Activated naive CD4-positive, alpha-beta T cell treated with anti-CD3 and anti-CD28 coated beads, Interleukin-2, amount 50 U/mL, for 72 hours (primary cell): ENCODE results near the gene KCNK1. TPM values are rescaled to one million over a fixed set of nuclear protein-coding genes. Genes with fewer than 3 reads are reported as not detected.

Source experiments
- ATAC-seq, 2 donors: fragments of 150-1000 bp; cut with Tn5 transposase; 2 replicates each; pipeline ENCODE4 v1.10.0; 2021; ENCODE audit warnings: mild to moderate bottlenecking in 2 of 2, moderate library complexity in 2 of 2
- DNase-seq, 2 donors: peaks; one replicate each; pipeline ENCODE4 v3.0.0; 2021 to 2022; ENCODE audit warnings: low spot score in 2 of 2
- H3K27ac Mint-ChIP-seq, 2 donors: one replicate each; pipeline ENCODE4 v1.8.0; 2022; ENCODE audit warnings: mild to moderate bottlenecking in 2 of 2, mixed read lengths in 2 of 2
- H3K36me3 Mint-ChIP-seq, 2 donors: one replicate each; pipeline ENCODE4 v1.8.0; 2022; ENCODE audit warnings: mixed read lengths in 2 of 2
- H3K9me3 Mint-ChIP-seq, 2 donors: one replicate each; pipeline ENCODE4 v1.8.0; 2022; ENCODE audit warnings: mixed read lengths in 2 of 2
- total RNA-seq, 2 donors: library from RNA; stranded (reverse); gene quantifications; one replicate each; pipeline ENCODE4 v1.2.3, GENCODE V29; 2022

KCNK1 gene
- total RNA-seq, 2 donors from 2014 or later = 0.78 TPM; not detected in 1

DNA sequence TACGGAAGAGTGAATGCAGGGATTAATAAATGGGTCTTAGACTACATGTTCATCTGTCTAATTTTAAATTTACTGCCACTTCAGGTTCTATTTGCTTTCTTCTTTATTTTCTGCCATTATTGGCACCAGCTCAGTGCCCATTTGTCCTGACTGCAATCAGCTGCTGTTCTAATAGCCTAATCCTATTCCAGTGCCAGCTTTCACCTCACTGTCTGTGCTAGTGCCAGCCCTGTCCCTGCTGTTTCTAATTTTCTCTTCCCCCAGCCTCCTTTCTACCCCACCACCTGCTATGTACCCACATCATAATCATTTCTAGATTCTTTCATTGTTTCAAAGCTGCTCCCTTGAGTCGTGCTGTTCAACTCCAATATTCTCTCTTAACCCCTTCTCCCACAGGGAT lies 86.4 kb downstream of the KCNK1 start:
- DNase-seq (no peak), ATAC-seq (no peak)
- Mint-ChIP-seq H3K27ac (no peak overlapping the region), H3K36me3 (no peaks in the 10 kb centered on the region), H3K9me3 (peaks cover 0 to 5% of the 10 kb centered on the region in 2 donors)

DNA sequence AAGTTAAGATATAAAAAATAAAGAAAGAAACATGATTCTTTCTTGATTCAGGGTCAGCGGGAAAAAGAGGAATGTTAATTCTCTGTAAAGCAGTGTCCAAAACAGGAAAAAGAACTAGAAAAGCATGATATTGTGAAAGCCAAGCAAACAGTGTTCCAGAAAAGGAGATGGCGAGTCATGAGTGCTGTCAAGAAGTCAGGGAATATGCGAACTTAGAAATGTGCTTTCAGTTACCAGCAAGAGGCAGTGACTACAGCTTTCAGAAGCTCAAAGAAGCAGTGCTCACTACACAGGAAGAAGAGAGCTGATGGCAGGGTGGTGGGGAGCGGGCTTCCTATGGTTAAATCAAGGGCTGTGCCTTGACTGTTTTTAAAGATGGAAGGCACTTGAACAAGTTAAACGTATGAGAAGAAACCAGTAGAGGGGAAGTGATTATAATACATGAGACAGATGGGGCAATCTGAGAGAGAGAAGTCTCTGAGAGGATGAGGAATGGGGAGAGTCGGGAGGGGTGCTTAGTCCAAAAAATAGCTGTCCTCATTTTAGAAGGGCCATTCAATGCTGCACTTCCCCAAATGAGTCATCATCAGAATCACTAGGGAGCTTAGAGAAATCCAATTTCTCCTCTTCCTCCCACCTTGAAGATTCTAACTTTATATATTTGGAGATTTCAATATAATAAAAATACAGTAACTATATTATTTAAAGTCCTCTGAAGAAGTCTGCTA lies 90.4 kb downstream of the KCNK1 start:
- no peak for DNase-seq
- ATAC-seq = no peak
- no peak overlapping the region for H3K27ac Mint-ChIP-seq
- H3K9me3 Mint-ChIP-seq = peaks cover 0 to 5% of the 10 kb centered on the region in 2 donors
- no peaks in the 10 kb centered on the region for H3K36me3 Mint-ChIP-seq

DNA sequence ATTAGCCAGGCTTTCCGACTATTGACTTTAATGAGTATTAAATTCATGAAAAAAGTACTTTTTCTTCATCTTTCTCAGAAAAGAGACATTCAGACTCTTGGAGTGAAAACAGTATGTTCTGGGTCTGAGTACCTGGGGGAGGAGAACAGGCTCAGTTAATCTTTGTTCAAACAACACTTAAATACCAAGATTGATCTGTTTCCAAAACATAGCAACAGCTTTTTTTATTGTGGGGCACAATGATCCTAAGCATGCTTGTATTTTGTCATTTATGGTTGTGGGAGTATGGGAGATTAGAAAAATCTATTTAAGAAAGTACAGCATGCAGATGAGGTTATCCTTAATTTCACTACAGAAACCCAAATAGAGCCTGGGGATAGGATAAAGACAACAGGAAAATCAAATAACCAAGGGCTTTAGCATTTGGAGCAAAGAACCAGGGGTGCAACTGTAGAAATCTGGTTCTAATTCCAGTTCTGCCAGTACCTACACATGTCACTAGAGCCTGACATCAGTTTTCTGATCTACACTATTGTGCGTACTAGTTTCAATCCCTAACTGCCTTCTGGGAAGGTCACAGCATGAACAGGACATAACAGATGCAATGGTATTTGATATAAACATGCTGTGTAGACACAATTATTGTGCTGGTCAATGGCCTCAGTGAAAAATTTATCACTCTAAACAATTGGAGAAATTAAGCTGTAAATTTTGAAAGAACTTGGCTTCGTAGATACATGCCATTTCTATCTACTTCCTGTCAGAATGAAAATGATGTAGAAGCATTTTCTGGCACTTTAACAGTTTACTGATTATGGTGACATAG lies 91.2 kb downstream of the KCNK1 start:
- DNase-seq (no peak), ATAC-seq (no peak)
- Mint-ChIP-seq H3K9me3 (peaks cover 0 to 5% of the 10 kb centered on the region in 2 donors), H3K36me3 (no peaks in the 10 kb centered on the region), H3K27ac (no peak overlapping the region)

DNA sequence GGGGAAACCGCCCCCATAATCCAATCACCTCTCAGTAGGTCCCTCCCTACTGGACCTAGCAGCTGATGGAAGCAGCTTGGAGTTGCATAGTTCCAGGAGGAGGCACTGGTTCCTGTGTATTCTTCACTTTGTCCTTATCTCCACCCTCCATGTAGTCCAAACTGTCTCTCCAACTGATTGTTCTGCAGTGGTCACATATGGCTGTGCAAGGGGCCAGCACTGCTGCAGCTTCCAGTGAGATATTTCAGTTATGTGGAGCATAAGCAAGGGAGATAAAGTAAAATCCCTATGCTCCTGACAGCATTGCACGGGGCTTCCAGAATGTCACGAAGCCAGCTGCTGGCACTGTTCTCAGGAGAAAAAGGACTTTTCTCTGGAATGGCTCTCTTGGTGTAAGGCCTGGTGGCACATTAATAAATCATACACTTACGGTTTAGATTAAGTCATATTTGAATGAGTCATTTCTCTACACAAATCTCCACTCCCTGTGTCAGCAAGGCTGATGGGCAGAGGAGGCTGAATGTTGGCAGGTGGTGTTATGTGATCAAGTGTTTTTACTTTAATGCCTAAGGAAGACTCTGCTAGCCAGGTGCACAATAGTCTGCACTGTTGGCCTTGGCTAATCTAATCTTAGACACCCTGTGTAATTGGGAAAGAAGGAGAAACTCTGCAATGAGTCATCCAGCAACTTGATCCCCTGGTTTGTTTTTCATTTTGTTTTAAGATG lies 93.4 kb downstream of the KCNK1 start:
- ATAC-seq (no peak), DNase-seq (no peak)
- H3K27ac Mint-ChIP-seq = no peak overlapping the region
- peaks cover under 1 to 5% of the 10 kb centered on the region in 2 donors for H3K9me3 Mint-ChIP-seq
- H3K36me3 Mint-ChIP-seq = no peaks in the 10 kb centered on the region

DNA sequence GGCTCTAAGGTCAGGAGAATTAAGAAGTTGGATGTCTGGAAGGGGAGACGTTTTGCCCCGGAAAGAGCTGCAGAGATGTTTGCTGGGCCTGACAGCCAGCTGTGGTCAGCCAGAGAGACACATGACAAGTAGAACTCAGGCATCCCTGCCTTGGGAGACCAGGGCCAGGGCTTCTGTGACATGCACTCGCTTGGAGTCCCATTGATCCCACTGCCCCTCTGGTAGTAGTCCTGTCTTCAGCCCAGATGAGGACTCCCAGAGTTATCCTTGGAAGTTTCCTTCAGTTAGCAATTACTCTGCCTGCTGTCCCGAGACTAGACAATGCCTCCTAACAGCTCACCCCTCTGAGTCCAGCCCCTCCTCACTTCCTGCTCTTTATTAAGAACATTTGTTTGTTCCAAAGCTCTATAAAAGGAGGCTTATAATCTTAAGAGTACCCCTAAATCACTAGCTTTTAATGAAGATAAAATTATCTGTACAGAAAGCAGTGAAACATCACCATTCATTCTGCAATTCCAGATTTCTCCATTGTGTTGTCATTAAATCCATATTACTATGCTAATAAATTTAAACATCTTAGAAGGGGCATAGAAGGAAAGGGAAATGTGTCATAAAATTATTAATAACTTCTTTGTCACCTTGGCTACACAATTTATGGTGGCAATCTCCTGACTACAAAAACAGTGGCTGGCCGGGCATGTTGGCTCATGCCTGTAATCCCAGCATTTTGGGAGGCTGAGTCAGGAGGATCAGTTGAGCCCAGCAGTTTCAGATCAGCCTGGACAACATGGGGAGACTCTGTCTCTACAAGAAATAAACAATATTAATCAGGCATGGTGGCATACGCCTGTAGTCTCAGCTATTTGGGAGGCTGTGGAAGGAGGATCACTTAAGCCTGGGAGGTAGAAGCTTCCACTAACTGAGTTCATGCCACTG lies 94.2 kb downstream of the KCNK1 start:
- no peak overlapping the region for H3K27ac Mint-ChIP-seq
- no peaks in the 10 kb centered on the region for H3K36me3 Mint-ChIP-seq
- no peak for ATAC-seq
- no peak for DNase-seq
- H3K9me3 Mint-ChIP-seq = peaks cover 5% of the 10 kb centered on the region in 2 donors

DNA sequence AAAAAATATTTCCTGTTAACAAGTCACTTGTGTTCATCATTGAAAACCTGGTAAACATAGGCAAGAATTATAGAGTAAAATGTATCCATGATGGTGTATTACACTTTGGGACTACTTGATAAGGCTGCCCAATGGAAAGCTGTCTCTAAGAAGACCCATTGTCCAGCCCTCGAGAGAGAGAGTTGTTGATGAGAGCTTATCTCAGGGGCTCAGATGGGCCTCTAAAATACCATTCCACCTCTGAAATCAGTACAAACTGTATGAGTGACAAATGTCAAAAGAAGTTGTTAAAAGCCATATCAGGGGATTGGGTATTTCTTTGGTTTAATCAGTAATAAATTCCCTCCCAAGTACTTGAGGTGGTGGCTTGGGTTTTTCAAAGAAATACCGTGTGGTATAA lies 96.1 kb downstream of the KCNK1 start:
- H3K27ac Mint-ChIP-seq = no peak overlapping the region
- no peaks in the 10 kb centered on the region for H3K36me3 Mint-ChIP-seq
- H3K9me3 Mint-ChIP-seq = peaks cover 5 to 11% of the 10 kb centered on the region in 2 donors
- no peak for ATAC-seq
- DNase-seq = no peak

DNA sequence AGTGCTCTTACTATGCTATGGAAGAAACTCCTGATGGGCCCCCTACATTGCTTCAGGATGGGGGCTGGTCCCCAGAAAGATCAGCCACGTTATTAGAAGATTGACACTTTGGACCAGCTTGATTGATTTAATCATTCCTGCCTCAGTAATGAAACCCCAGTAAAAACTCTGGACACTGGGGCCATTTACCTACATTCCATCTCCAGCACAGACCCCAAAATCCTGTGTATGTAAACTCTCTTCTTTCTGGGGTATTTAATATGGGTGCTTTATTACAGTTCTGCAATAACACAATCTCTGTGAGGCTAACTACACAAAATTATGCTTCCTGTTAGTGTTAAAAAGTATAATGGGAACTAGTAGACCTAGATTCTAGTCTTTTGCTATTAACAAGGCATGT lies 96.6 kb downstream of the KCNK1 start:
- DNase-seq (no peak), ATAC-seq (no peak)
- H3K9me3 Mint-ChIP-seq = peaks cover 5 to 11% of the 10 kb centered on the region in 2 donors
- no peaks in the 10 kb centered on the region for H3K36me3 Mint-ChIP-seq
- no peak overlapping the region for H3K27ac Mint-ChIP-seq

DNA sequence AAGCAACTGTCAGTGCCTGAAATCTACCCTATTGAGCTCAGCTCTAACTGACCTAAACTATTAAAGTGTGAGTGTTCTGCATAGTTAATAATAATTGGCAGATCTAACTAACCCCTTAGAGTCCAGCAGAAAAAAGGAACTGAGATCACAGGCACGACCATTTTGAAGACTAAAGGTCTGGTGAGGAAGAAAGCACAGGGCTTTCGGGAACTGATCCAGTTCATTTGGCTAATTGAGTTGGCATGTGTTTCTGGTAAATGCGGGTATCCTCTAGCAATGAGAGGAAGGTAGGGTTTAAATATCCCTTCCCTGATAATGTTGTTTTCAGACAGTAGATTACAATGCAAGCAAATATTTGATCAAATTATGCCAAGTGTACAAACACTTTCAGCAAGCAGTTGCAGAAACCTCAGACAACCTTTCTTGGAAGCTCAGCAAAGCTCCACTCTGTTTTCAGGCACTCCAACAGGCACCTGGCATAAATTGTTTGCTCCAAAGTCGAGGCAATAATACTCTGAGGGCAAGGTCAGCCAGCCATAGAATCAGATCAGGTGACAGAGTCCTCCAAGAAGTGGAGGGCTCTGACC lies 100.8 kb downstream of the KCNK1 start:
- H3K36me3 Mint-ChIP-seq = no peaks in the 10 kb centered on the region
- no peak for DNase-seq
- no peak overlapping the region for H3K27ac Mint-ChIP-seq
- no peak for ATAC-seq
- H3K9me3 Mint-ChIP-seq = peaks cover 0 to 11% of the 10 kb centered on the region in 2 donors

DNA sequence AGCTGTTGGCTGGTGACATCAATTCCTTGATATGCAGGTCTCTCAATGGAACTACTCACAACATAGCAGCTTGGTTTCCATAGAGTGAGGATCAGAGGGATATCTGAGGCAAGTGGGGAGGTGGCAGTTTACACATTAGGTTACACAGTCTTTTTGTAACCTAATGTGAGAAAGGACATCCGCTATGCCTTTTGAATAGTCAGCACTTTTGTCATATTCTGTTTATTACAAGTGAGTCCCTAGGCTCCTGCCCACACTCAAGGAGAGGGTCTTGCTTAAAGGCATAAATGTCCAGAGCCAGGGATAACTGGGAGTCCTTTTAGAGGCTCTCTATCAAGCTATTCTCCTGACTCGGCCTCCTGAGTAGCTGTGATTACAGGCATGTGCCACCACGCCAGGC lies 104.2 kb downstream of the KCNK1 start:
- Mint-ChIP-seq H3K9me3 (peaks cover 0 to 7% of the 10 kb centered on the region in 2 donors), H3K36me3 (no peaks in the 10 kb centered on the region), H3K27ac (no peak overlapping the region)
- no peak for DNase-seq
- no peak for ATAC-seq

DNA sequence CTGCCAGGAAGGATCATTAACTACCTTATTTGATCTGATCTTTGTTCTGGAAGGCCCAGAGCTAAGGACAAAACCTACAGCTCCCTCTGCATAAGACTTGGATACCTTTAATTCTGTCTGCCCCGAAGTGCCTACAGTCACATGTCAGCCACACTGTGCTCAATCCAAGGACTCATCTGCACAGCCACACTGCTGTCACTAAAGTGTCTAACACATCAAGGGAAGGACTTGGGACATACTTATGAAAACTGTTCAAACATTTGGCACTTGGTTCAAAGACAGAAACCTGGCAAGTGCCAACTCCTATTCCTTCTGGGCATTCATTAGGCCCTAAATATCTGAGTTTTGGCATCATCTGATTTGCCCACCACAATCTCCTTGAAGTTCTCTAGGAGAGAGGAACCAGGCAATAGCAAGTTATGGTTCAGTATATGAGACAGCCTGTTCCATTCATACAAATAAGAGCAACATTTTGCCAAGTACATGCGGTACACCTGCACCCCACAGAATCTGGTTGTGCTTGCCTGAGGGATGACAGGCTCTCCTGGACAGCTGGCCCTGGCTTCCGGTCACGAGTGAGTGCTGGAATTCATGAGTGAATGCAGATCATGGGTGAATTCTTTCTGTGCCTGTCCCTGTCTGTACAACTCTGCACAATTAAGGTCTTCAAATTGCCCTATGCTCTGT lies 105.9 kb downstream of the KCNK1 start:
- no peak for ATAC-seq
- no peak overlapping the region for H3K27ac Mint-ChIP-seq
- no peaks in the 10 kb centered on the region for H3K36me3 Mint-ChIP-seq
- H3K9me3 Mint-ChIP-seq = no peaks in the 10 kb centered on the region
- no peak for DNase-seq

DNA sequence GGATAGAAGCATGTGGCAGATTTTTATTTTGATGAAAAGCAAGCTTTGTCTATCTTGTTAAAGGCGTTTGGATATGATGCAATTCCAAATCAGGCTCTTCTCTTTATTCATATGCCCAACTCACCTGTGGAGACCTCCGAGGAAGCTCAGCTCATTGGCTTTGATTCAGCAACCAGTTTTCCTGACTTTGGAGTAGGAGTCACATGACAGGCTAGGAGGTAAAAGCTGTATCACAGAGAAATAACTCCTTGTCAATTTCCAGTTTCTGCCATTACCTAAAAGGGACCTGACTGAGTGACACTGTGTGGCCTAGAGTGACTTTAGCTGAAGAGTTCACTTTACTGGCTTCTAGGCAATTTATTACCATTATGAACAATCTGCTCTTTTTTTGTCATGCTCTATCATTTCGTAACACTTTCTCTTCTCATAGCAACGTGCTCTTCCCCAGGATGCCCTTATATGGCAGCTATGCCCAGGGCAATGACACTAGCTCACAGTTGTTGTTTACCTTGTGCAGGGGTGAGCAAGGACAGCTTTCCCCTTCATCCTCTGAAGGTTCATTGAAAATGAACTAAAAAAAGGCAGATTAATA lies 107.2 kb downstream of the KCNK1 start:
- H3K27ac Mint-ChIP-seq = no peak overlapping the region
- no peak for DNase-seq
- no peaks in the 10 kb centered on the region for H3K36me3 Mint-ChIP-seq
- no peaks in the 10 kb centered on the region for H3K9me3 Mint-ChIP-seq
- peak in 1 of 2 donors; percentile 47 for ATAC-seq
